ENCODE data around the gene CIC. TPM values are rescaled to one million over a fixed set of nuclear protein-coding genes. Genes with fewer than 3 reads are reported as not detected.

CIC gene
- total RNA-seq, 1 experiment from 2014 or later = 60.7 TPM

DNA sequence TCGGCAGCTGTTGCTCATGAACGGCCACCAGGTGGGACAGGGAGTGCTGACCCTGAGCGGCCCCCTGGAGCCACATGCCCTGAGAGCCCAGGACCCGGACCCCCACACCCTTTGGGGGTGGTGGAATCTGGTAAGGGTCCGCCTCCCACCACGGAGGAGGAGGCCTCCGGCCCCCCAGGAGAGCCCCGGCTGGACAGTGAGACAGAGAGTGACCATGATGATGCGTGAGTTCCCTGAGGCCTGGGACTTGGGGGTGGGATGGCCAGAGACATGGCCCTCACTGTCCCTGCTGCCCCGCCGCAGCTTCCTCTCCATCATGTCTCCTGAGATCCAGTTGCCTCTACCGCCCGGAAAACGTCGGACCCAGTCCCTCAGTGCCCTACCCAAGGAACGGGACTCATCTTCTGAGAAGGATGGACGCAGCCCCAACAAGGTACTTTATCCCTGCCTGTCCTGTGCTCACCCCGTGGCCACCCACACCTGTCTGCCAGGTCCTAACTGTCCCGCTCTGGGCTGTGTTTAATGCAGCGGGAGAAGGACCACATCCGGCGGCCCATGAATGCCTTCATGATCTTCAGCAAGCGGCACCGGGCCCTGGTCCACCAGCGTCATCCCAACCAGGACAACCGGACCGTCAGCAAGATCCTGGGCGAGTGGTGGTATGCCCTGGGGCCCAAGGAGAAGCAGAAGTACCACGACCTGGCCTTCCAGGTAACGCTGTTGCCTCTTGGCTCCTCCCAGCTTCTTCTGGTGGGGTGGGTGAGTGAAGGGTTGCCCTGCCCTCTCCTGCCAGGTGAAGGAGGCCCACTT is 18.2 kb downstream of the CIC start:
- Histone ChIP-seq H3K36me3 (ENCODE audit: low read depth) (no peaks in the 10 kb centered on the region), H3K4me2 (no peak overlapping the region), H3K4me1 (replicated peaks; ENCODE audit: insufficient read depth) (peaks cover 21% of the 10 kb centered on the region), H3K79me2 (ENCODE audit: low read depth) (peaks cover 14% of the 10 kb centered on the region; the same call in 1 of the 2 replicates), H3K9me3 (ENCODE audit: insufficient read depth, low read depth) (no peaks in the 10 kb centered on the region), H3K9me2 (ENCODE audit: insufficient read depth) (no peaks in the 10 kb centered on the region), H3K27ac (no peak overlapping the region), H3K4me3 (no peak overlapping the region), H2AFZ (no peak overlapping the region), H3F3A (ENCODE audit: insufficient read depth, low read depth) (peaks cover 17% of the 10 kb centered on the region; the same call in 1 of the 2 replicates), H3K27me3 (ENCODE audit: insufficient read depth, low read depth) (no peaks in the 10 kb centered on the region), H4K20me1 (ENCODE audit: insufficient read depth) (peaks cover 15% of the 10 kb centered on the region; the same call in 1 of the 2 replicates)
- CTCF ChIA-PET = no interaction called here
- BruUV-seq (replicated peaks) = no TSS peak
- POLR2A ChIA-PET (ENCODE audit: unreplicated experiment) = interaction anchor here (0.6 kb wide), 1 partner anchor 110 kb away, joined by 6 read pairs; no protein-coding TSS in a partner anchor
- intact Hi-C loops (cut with micrococcal nuclease; ENCODE audit: unreplicated experiment) = no loop called here
- DNase-seq = no peak
- TF ChIP-seq CTCF (conservative IDR thresholded peaks at IDR 0.05) = no peak
- no peak for TF ChIP-seq EZH2 (IDR thresholded peaks at IDR 0.05; ENCODE audit: low read depth)

- TF ChIP-seq CTCF (conservative IDR thresholded peaks at IDR 0.05) (no peak), EZH2 (IDR thresholded peaks at IDR 0.05; ENCODE audit: low read depth) (no peak)
- Histone ChIP-seq H2AFZ (no peak overlapping the region), H4K20me1 (ENCODE audit: insufficient read depth) (peaks cover 15% of the 10 kb centered on the region; the same call in 1 of the 2 replicates), H3K4me3 (no peak overlapping the region), H3K36me3 (ENCODE audit: low read depth) (no peaks in the 10 kb centered on the region), H3K27me3 (ENCODE audit: insufficient read depth, low read depth) (no peaks in the 10 kb centered on the region), H3F3A (ENCODE audit: insufficient read depth, low read depth) (peaks cover 14% of the 10 kb centered on the region; the same call in 1 of the 2 replicates), H3K4me2 (no peak overlapping the region), H3K9me2 (ENCODE audit: insufficient read depth) (no peaks in the 10 kb centered on the region), H3K27ac (no peak overlapping the region), H3K79me2 (ENCODE audit: low read depth) (peaks cover 14% of the 10 kb centered on the region; the same call in 1 of the 2 replicates), H3K9me3 (ENCODE audit: insufficient read depth, low read depth) (no peaks in the 10 kb centered on the region), H3K4me1 (replicated peaks; ENCODE audit: insufficient read depth) (peaks cover 15% of the 10 kb centered on the region)
- POLR2A ChIA-PET (ENCODE audit: unreplicated experiment) = interaction anchor here (0.6 kb wide), 1 partner anchor 109 kb away, joined by 6 read pairs; no protein-coding TSS in a partner anchor
- CTCF ChIA-PET = no interaction called here
- DNase-seq = no peak
- intact Hi-C loops (cut with micrococcal nuclease; ENCODE audit: unreplicated experiment) = no loop called here
- BruUV-seq (replicated peaks) = TSS peak; percentile 3
These were observed 18.7 kb downstream of the CIC start for GRCh38 chr19:42287827-42288107.

GRCh38 chr19:42288387-42288786 is 19.3 kb downstream of the CIC start:
- Histone ChIP-seq H3K4me1 (replicated peaks; ENCODE audit: insufficient read depth) (peaks cover 9% of the 10 kb centered on the region), H3K9me3 (ENCODE audit: insufficient read depth, low read depth) (no peaks in the 10 kb centered on the region), H3F3A (ENCODE audit: insufficient read depth, low read depth) (peaks cover 8% of the 10 kb centered on the region; the same call in 1 of the 2 replicates), H3K27me3 (ENCODE audit: insufficient read depth, low read depth) (no peaks in the 10 kb centered on the region), H2AFZ (no peak overlapping the region), H3K79me2 (ENCODE audit: low read depth) (peaks cover 14% of the 10 kb centered on the region; the same call in 1 of the 2 replicates), H3K9me2 (ENCODE audit: insufficient read depth) (no peaks in the 10 kb centered on the region), H3K27ac (no peak overlapping the region), H4K20me1 (ENCODE audit: insufficient read depth) (peaks cover 12% of the 10 kb centered on the region; the same call in 1 of the 2 replicates), H3K4me2 (no peak overlapping the region), H3K36me3 (ENCODE audit: low read depth) (no peaks in the 10 kb centered on the region), H3K4me3 (no peak overlapping the region)
- intact Hi-C loops (cut with micrococcal nuclease; ENCODE audit: unreplicated experiment) = no loop called here
- no TSS peak for BruUV-seq (replicated peaks)
- ChIA-PET POLR2A (ENCODE audit: unreplicated experiment) (no interaction called here), CTCF (interaction anchor here (0.5 kb wide), 1 partner anchor 44 kb away, joined by 4 read pairs; no protein-coding TSS in a partner anchor)
- TF ChIP-seq CTCF (conservative IDR thresholded peaks at IDR 0.05) (no peak), EZH2 (IDR thresholded peaks at IDR 0.05; ENCODE audit: low read depth) (no peak)
- DNase-seq = no peak
